Inferior parietal cortex (tissue), 1 donor: ENCODE data around the gene PUS10.
"Not testable (repeated sequence)": the region's sequence is repeated elsewhere in the genome, so short reads cannot be mapped to it uniquely, and the experiment has no call there.

Experiments
- DNase-seq: peaks from one replicate; pipeline ENCODE4 v3.0.0-alpha.2; 2016; ENCODE audit errors: extremely low spot score

The PUS10 gene

DNA sequence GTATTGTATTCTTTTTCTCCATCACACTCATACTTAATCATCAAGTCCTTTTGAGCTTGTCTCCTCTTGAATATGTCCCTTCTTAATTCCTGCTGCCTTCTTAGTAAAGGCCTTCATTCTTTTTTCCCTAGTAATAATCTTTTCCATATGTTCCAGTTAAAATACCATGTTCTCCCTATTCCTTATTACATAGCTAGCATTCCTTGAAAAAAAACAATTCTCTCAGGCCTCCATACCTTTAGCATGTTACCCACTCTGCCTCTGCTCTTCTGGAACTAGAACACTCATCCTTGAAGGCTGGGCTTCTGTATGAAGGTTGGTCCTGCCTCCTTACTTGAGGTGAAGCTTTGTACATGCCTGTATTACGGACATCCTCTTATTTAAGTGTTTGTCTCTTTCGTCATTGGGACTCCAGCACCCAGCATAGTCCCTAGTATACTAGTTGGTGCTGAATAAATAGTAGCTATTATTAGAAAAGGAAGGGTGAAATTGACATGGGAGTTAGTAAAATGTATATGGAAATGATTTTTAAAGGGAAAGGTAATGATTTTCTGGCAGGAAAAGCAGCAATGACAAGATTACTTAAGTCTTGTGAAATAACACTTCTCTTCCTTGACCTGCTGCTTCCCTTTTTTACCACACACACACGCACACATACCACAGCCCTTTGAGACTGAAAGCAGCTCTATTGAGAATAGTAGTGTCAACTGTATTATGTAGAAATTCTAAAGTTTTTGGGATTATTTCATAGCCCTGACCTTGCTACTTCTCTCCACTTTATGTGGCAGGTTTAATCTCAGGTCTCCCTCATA is 91.1 kb downstream of the PUS10 start:
- DNase-seq: no peak

DNA sequence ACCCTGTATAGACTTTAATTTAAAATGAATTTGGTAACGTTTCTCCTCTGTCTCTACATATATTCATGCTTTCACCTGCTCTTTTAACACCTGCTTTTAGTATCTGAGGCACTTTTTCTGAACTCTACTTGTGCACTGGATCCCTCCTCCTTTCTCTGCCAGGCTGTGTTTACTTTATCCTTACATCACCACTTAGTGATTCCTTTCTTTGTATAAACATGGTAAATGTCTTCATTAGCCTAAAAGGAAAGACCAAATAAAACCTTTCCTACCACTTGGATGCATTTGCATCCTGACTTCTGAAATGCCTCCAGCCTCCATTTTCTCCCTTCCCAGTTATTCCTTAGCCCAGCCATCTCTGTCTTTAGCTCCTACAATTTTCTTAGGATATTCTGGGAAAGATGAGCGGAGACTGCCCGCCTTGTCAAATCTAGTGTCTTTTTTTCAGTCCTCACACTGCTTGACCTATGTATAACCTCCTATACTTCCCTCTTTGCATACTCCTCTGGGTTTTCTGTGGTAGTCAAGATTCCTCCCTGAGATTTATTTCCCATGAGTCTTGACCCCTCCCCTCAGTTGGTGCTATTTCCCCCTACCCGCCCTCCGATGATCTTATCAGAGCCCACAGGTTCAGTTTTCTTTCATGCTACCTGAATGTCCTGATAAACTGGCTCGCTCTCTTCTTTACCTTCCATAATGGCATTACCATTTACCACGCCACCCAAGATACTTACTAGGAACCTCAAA is 91.9 kb downstream of the PUS10 start:
- DNase-seq: no peak

DNA sequence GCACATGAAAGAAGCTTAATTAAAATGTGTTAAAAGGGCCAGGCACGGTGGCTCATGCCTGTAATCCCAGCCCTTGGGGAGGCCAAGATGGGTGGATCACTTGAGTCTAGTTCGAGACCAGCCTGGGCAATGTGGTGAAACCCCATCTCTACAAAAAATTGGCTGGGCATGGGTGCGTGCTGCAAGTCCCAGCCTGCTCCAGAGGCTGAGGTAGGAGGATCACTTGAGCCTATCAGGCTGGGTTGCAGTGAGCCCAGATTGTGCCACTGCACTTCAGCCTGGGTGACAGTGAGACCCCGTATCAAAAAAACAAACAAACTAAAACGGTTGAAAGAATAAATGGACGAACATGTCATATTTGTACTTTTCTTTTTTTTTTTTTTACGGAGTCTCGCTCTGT is 110.7 kb downstream of the PUS10 start:
- DNase-seq: no peak

DNA sequence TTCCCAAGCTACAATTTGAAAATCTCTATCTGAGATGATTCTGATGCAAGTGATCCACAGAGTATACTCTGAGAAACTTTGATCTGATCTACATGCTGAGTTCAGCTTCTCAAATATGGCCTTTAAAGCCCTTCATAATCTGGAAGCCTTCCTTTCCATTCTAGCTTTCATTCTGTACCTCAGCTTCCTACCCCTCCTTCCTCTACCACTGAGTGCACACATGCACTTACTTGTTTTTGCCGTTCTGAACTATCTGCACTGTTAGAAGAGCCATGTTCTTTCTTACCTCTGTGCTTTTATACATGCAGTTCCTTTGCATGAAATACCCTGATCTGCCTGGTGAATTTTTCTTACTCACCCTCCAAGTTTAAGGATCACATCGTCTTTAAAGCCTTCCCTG is 111.7 kb downstream of the PUS10 start:
- DNase-seq: no peak

DNA sequence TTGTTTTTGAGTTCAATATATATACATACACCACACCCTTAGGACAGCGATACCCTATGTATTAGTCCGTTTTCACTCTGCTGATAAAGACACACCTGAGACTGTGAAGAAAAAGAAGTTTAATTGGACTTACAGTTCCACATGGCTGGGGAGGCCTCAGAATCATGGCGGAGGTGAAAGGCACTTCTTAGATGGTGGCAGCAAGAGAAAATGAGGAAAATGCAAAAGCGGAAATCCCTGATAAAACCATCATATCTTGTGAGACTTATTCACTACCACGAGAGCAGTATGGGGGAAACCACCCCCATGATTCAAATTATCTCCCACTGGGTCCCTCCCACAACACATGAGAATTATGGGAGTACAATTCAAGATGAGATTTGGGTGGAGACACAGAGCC is 112.2 kb downstream of the PUS10 start:
- not testable (repeated sequence) for DNase-seq

DNA sequence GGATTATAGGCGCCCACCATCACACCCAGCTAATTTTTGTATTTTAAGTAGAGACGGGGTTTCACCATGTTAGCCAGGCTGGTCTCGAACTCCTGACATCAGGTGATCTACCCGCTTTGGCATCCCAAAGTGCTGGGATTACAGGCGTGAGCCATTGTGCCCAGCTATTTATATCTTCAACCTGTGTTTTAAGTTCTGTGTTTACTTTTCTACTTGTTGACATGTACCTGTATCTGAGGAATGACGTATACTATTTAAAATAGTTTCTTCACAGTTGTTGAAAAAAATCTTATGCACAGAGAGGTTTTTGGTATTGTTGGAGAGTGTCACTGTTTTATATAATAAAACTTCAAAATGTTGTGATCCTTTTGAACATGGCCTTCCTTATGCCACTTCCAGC is 116.8 kb downstream of the PUS10 start:
- DNase-seq: not testable (repeated sequence)

DNA sequence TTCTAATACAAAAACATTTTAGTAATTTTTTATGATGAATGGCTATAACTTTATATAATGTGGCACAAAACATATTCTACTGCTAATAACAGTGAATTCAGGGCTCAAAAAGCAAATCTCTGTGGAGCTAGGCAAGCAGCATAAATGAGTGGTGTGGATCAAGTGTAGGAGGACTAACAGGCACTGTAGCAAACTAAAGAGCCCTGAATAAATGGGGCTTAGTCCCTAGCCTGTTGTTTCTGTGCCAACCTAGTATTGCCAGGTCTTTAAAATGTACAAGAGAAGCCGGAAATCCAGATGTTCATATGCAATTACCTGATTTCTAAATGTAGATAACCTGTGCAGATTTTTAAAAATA is 118.2 kb downstream of the PUS10 start:
- no peak for DNase-seq

DNA sequence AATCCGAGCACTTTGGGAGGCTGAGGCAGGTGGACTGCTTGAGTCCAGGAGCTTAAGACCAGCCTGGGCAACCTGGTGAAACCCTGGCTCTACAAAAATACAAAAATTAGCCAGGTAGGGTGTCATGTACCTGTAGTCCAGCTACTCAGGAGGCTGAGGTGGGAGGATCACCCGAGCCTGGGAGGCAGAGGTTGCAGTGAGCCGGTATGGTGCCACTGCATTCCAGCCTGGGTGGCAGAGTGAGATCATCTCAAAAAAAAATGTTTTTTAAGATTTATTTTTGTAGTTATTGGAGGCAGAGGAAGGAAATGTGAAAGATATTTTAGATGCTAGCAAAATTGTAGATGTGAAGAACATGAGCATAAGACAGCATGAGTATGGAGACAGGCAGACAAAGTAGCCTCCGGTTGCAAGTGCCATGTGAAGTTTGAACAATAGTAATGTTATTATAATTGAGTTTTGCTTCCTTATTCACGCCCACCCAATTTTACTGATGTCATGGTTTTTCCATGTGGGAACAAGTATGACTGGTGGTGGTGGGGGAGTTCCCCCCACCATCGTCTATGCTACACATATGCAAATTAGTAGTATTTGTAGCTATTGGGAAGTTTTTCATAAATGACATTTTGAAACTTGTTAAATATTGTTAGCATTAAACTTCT is 118.7 kb downstream of the PUS10 start:
- DNase-seq: no peak

DNA sequence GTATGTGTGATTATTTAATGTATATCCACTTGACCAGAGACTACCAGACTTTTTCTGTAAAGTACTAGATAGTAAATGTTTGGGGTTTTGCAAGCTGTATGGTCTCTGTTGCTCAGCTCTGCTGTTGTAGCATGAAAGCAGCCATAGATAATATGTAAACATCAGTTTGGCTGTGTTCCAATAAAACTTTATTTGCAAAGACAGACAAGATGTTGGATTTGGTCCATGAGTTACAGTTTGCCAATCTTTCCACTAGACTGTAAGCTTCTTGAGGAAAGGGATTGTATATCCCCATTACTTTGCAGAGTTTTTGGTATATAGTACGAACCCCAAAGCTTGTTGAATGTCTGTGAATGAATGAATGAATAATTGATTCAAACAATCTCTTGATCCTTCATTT is 119.5 kb downstream of the PUS10 start:
- no peak for DNase-seq
